NCI-H1048 (cell line): ENCODE data around the gene POLA1.

ENCODE experiments used
- DNase-seq: peaks from one replicate; lab custom pipeline; 2025; lab: John Stamatoyannopoulos, UW

The POLA1 gene

GRCh38 chrX:25007059-25008053 is 313.6 kb downstream of the POLA1 start:
- DNase-seq = no peak

DNA sequence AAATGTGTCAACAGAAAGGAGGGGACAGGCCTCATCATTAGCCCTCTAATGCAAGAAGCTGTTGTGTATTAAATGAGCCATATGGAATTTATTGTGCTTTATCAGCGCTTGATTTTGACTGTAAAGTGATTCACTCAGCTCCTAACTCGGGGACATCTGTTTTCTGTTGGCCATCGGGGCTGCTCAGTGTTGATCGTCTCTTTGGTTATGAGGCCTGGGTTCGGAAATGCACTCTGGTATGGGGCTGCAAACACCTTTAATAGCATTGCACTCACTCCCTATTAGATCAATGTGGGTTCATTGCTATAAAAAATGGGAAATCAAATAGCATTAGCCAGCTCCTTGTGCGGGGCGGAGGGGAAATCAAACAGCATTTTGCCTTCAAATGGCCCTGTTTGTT is 315.7 kb downstream of the POLA1 start:
- no peak for DNase-seq

DNA sequence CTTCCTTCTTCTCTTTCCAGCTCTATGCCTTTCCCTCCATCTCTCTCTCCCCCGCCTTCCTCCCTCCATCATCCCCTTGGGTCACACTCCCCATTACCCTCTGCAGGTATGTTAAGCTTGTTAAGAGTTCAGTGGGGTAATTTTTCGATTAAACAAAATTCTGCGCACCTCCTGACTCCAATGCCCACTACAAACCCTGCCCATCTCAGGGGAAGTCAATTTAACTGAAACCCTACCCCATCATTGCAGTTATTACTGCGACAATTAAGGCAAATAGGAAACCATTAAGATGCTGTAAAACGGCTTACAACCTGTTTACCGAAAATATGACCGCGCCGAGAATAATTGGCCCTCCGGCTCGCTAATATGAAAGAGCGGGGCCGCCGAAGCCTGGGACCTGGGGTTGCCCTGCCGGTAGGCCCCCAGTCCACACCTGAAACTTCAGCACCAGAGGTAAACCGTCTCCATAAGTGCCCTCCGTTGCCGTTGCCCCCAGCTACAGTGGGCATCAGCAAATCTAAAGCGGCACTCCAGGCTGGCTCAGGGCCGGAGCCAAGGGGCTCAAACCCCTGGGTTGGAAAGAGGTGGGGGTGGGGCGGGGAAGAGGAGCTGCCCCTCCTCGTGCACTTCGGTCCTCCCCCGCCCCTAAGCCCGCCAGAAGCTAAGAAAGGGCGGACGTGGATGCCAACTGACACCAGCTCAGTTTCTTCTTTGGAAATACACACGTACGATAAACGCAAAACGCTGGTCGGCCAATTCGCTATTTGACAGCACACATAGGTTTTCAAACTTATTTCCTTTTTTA is 317.3 kb downstream of the POLA1 start:
- no peak for DNase-seq

DNA sequence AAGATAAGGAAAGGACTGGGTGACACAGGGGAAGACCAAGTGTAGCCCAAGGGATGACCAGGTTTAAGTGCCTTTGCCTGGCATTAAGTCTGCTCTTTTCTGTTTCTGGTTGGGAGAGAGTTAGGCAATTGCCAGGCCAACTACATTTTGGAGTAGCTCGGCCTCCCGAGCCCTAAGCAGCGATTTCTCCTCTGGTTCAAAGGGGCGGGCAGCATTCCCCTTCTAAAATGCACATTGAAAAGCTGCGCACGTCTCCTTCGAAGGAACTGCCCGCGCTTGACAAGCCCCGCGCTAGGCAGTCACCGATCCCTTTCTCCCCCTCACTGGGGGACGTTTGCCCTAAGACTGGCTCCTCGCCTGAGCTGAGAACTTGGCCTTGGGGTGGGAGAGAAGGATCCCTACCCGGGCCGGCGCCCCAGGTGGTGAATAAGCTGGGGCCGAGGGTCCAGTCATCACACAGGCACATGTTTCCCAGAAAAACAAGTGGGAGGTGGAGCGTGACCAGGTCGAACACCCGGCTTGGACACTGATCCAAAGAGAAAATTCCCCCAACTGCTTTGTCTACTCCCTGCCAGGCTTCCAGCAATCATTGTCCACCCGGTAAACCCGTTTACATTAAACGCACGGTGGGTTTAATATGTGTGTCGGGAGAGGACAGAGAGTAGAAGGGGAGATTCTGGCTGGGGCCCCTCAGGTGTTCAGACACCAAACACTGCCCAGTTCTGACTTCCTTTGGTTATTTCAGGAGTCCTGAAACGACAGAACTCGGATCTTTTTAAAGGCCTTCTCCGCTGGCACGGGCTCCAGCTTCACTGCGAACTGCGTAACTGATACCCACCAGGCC is 318.1 kb downstream of the POLA1 start:
- no peak for DNase-seq

GRCh38 chrX:25012433-25012735 is 318.7 kb downstream of the POLA1 start:
- DNase-seq = no peak

GRCh38 chrX:25012793-25013631 is 319.3 kb downstream of the POLA1 start:
- DNase-seq = no peak

DNA sequence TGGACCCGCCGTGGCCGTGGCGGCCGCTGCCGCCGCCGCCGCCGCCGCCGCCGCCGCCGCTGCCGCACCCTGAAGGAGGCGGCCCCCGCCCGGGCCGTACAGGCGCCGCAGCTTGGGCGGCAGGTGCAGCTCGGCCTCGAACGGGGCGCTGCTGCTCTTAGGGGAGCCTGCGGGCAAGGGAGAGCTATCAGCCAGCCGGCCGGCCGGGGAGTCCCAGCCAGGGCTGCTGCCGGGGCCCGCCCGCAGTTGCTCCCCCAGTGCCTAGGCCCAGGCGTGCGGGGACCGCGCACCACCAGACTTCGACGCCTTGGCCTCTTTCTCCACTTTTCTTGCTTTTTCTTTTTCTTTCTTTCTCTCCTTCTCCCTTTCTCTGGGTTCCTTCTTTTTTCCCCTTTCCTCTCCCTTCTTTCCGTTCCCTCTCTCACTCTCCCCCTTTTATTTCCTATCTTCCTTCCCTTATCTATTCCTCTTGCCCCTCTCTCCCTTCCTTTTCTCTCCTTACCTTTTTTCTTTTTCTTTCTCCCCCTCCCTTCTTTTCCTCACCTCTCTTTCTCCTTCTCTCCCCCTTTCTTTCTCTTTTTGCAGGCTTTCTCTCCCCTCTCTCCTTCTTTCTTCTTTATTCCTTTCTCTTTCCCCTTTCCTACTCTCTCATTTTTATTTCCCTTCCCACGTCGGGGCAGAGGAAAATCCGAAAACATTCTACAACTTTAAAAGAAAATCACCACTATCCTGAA is 320.1 kb downstream of the POLA1 start:
- no peak for DNase-seq

DNA sequence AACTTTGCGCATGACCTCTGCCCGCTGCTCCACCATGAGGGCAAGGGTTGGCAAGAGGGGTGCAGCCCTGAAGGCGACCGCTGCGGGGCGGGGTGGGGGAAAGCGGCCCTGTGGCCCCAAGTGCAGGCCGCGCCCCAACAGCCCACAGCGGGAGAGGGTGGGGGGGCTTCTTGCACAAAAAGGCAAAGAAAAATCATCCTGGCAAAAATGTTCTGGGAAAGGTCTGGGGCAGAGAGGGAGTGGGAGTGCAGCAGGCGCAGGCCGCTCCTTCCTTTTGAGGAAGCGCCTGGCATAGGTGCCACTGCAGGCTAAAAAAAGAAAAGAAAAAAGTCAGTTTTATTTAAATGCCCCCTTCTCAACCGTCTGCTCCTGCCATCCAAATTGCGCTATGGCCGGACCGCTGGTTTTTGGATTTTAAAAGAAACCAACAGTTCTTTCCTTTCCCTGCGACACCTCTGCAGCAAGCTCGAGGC is 320.7 kb downstream of the POLA1 start:
- DNase-seq = no peak

DNA sequence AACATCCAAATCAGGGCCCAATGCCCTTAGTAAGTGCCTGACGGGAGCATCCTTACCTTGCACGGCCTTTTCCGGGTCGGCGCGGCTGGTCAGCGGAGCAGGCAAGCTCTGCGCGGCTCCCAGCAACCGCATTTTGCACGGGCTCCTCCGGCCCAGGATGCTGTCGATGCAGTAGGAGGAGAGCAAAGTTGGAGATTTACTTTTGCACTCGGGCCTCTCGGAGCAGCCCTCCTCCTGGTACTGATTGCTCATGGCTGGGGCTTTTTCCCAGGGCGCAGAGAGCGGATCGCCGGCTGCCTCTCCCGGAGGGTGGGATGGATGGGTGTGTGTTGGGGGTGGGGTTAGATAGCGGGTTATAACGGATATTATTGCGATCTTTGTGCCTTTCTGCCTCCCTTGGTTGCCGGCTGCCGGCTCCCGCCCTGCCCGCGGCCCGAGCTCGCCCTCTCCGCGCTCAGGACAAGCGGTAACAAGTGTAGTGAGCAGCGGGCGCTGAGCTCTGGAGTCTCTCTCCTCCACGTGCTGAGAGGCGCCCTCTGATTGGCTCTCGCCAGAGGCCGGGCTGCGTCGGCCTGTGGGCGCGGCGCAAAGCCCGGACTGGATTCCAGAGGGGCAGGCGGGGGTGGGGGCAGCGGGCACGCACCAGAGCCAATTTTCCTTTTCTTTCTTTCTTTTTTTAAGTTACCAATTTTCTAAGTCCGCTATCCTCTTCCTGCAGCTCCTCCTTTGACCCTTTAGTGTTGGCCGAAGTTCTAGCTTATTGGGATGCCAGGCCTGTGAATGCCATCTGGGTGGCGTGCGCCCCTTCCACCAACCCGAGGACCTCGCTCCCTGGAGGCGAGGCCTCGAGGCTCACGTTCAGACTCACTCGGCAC is 322.0 kb downstream of the POLA1 start, which contains the start of gene ARX:
ARX (minus strand) TSS at position 480 of the 875 bp plus-strand sequence; CDS start at position 252, 228 bp downstream.
- DNase-seq = peak; percentile 15

GRCh38 chrX:25016361-25016671 is 322.6 kb downstream of the POLA1 start:
- no peak for DNase-seq

GRCh38 chrX:25016938-25017598 is 323.4 kb downstream of the POLA1 start:
- DNase-seq = no peak

- DNase-seq = no peak
Measured at GRCh38 chrX:25017667-25018247, 324.0 kb downstream of the POLA1 start.

- DNase-seq = no peak
Measured at GRCh38 chrX:25018682-25019081, 325.0 kb downstream of the POLA1 start.

DNA sequence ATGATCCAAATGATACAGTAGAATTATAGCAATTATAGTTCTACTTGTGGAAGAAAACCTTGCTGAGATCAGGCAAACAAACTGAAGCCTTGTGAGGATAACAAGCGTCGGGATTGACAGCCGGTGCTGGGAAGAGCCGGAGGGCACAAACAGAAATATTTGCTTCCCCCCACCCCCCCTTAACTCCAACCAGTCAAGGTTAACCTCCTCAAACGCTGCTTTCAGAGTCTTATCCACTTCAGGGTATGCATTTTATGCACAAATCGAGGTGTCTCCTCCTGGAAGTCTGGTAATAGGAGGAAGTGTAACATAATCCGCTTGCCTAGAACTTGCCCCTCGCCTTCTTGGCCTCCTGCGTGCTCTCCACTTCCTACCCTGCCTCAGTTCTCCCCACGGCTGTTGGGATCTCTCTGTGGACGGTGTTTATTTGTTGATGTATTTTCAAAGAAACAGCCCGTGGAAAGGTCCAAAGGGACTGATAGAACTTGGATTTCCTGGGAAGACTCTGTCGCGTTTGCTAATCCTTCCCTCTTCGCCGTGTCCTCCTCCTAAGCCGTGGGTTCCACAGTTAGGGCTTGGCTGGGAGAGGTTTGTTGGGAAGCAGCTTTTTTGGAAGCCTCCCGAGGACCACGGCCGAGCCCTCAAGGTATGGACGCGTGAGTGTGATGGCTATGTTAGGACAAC is 326.1 kb downstream of the POLA1 start:
- no peak for DNase-seq

DNA sequence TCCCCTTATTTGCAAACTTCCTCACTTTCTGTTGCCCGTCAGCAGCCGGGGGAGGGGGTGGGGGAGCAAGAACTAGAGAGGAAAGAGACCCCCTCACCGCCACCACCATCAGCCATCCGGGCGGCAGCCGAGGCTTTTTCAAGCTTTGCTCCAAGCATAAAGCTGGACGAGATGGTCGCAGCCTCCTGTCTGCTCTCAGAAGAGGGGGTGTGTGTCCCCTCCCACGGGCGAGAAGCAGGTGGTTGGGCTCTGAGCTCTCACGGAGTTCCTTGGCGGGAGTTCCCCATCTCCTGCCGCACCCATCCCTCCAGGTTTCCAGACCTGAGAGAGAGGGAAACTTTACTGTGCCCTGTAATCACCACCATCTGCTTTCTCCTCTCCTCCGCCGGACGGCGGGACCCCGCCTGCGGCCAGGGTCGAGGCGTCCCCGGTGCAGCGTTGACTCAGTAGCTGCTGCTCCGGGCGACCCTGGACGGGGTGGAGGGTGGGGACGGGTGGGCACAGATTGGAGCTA is 326.7 kb downstream of the POLA1 start:
- no peak for DNase-seq

DNA sequence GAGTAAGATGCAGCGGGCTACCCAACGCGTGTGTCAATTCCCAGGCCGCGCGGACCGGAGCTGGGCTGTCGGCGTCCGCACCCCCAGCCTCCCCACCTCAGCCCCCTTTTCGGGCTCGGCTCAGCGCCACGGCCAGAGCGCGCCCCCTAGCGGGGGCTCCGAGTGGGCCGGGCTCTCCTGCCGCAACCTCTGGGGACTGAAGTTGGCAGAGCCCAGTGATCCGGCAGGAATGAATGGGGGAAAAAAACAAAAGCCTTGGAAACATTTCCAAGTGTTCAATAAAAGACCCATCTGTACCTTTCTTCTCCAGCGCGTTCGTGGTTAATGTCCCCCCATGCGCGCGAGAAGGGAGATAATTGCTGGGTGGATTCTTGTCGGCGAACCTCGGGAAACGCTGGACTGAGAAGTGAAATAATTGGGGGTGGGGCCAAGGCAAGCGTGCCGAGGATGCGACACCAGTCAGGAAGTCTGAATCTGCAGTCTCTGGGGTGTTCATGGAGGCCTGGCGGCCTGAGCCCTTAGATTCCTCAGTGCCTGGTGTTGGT is 327.3 kb downstream of the POLA1 start:
- no peak for DNase-seq
